Activated T-cell treated with anti-CD3 and anti-CD28 coated beads for 24 hours (primary cell): Measurements from ENCODE around the gene ZFP62.

Experiments
- DNase-seq: peaks from one replicate; pipeline ENCODE4 v3.0.0-alpha.2; 2020; ENCODE audit warnings: low read depth

Gene ZFP62

GRCh38 chr5:180868960-180869359 is 7.9 kb upstream of the ZFP62 start:
- DNase-seq = peak; percentile 54

GRCh38 chr5:180866985-180867384 is 5.9 kb upstream of the ZFP62 start:
- DNase-seq = no peak

GRCh38 chr5:180865981-180866695 is 5.1 kb upstream of the ZFP62 start:
- DNase-seq = no peak

- DNase-seq = no peak
These were observed 1.6 kb upstream of the ZFP62 start for GRCh38 chr5:180862645-180863044.

GRCh38 chr5:180860273-180860886 is 696 bp downstream of the ZFP62 start:
- DNase-seq = peak; percentile 39

GRCh38 chr5:180858586-180858985 is 2.5 kb downstream of the ZFP62 start:
- no peak for DNase-seq

GRCh38 chr5:180853848-180854176 is 7.3 kb downstream of the ZFP62 start:
- DNase-seq = no peak

GRCh38 chr5:180853121-180853847 is 7.8 kb downstream of the ZFP62 start:
- no peak for DNase-seq

- DNase-seq = no peak
These were observed 8.6 kb downstream of the ZFP62 start for GRCh38 chr5:180852495-180852894.

GRCh38 chr5:180850434-180851078 is 10.5 kb downstream of the ZFP62 start:
- no peak for DNase-seq

- no peak for DNase-seq
These were observed 11.2 kb downstream of the ZFP62 start for GRCh38 chr5:180849827-180850226.

GRCh38 chr5:180848878-180849277 is 12.2 kb downstream of the ZFP62 start:
- no peak for DNase-seq

GRCh38 chr5:180848265-180848664 is 12.8 kb downstream of the ZFP62 start:
- no peak for DNase-seq

GRCh38 chr5:180847026-180847425 is 14.1 kb downstream of the ZFP62 start:
- no peak for DNase-seq

- DNase-seq = no peak
These were observed 16.2 kb downstream of the ZFP62 start for GRCh38 chr5:180844858-180845257.

- DNase-seq = no peak
These were observed 16.6 kb downstream of the ZFP62 start for GRCh38 chr5:180844432-180844831.

- DNase-seq = no peak
These were observed 21.1 kb downstream of the ZFP62 start for GRCh38 chr5:180839935-180840334.

- no peak for DNase-seq
These were observed 21.8 kb downstream of the ZFP62 start for GRCh38 chr5:180839227-180839626.

GRCh38 chr5:180837478-180837877 is 23.6 kb downstream of the ZFP62 start:
- DNase-seq = no peak

GRCh38 chr5:180832638-180833068 is 28.4 kb downstream of the ZFP62 start:
- DNase-seq = peak; percentile 31

- peak; percentile 73 for DNase-seq
These were observed 29.7 kb downstream of the ZFP62 start for GRCh38 chr5:180831139-180832093.
